ENCODE data around the gene SKA3.

SKA3 gene

GRCh38 chr13:21109168-21109567 is 67.2 kb downstream of the SKA3 start:
- no peak for DNase-seq

GRCh38 chr13:21106089-21106488 is 70.3 kb downstream of the SKA3 start:
- no peak for DNase-seq

GRCh38 chr13:21104199-21105019 is 71.9 kb downstream of the SKA3 start:
- no peak for DNase-seq

All from central memory CD4-positive, alpha-beta T cell (primary cell).